Activated gamma-delta T cell treated with Interleukin-2 at 50 U/mL for 16 hours (primary cell): Measurements from ENCODE around the gene TRIP13.
A peak's percentile ranks its signal among the peaks of the same experiment; 100 is the strongest.
"Not testable (repeated sequence)": the region's sequence is repeated elsewhere in the genome, so short reads cannot be mapped to it uniquely, and the experiment has no call there.

Experiments
- DNase-seq: peaks from one replicate; pipeline ENCODE4 v3.0.0-alpha.2; 2020

The TRIP13 gene

GRCh38 chr5:921456-922435, 29.1 kb downstream of the TRIP13 start:
- DNase-seq: no peak

DNA sequence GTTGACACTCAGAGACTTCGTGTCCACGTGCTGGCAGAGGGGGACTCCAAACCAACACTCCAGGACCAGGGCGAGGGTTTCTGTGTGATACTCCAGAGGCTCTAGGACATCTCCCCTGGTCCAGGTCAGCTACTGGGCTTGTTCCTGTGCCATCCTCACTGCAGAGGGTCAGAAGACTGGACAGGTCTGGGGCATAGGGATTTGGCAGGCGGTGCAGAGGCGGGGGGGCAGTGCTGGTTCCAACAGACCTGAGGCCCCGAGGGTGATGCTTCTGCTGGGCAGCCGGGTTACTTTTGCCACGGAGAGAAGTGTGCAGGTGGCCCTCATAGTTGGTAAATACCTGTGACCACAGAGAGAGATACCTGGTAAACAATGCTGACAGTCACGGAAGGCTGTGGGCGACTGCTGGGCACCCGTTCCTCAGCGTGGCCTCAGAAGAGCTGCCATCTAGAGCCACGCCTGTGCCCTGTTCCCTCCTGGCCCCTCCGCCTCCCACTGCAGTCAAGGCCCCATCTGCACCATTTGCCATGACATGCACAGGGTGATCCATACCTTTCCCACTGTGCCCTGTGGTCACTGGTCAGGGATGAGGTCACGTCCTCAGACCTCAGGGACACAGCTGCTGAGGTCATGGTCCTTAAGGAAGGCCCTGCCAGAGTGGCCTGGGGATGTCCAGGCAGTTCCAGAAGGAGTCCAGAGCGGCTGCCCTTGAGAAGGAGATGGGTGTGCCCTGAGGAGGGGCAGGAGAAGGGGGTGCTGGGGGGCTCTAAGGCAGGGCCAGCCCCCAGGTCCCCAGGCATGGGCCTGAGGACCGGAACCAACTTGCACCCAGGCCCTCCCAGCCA, 30.0 kb downstream of the TRIP13 start:
- DNase-seq: no peak

DNA sequence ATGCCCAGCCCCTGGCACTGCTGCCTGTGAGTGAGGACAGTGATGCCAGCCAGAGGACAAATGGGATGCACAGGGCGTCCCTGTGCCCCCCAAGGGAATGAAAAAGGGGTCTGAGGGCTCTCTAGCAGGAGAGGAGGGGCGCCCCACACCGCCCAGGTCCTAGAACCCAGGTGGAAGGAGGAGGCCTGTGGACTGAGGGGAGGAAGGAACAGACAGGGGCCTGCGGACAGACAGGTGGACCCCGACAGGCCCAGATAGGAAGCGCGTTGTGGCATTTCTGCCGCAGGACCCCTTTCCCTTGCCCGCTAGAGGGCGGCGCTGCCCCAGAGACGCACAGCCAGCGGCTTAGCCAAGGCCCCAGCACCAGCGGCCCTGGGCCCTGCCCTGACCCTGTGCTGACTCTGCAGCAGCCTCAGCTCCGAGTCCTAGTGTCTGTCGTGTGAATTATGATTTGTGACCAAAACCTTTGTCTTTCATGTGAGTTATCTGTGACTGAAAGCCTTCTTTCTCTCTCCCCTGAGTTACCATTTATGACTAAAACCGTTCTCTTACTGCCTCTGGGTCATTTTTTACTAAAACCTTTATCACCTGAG, 30.7 kb downstream of the TRIP13 start:
- peak; percentile 71 for DNase-seq

GRCh38 chr5:926417-927171, 33.9 kb downstream of the TRIP13 start:
- DNase-seq: no peak

- DNase-seq: no peak
Observed at GRCh38 chr5:927172-928015, 34.7 kb downstream of the TRIP13 start.

GRCh38 chr5:929182-929581, 36.5 kb downstream of the TRIP13 start:
- DNase-seq: not testable (repeated sequence)

GRCh38 chr5:929596-929995, 36.9 kb downstream of the TRIP13 start:
- no peak for DNase-seq

- no peak for DNase-seq
Observed at GRCh38 chr5:930866-931265, 38.2 kb downstream of the TRIP13 start.

- no peak for DNase-seq
Observed at GRCh38 chr5:931570-932145, 39.0 kb downstream of the TRIP13 start.

- no peak for DNase-seq
Observed at GRCh38 chr5:932151-932627, 39.5 kb downstream of the TRIP13 start.

GRCh38 chr5:932628-933250, 40.1 kb downstream of the TRIP13 start:
- DNase-seq: no peak

DNA sequence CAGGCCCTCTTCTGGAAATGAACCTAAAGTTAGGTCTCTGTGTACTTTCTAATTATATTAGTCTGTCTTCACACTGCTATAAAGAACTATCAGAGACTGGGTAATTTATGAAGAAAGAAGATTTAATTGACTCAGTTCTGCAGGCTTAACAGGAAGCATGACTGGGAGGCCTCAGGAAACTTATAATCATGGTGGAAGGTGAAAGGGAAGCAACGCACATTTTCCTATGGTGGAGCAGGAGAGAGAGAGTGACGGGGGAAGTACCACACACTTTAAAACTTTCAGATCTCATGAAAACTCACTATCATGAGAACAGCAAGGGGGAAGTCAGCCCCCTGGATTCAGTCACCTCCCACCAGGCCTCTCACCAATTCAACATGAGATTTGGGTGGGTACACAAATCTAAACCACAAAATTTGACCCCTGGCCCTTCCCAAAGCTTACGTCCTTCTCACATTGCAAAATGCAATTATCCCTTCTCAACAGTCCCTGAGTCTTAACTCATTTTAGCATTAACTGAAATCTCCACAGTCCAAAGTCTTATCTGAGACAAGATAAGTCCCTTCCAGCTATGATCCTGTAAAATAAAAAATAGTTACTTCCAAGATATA, 40.7 kb downstream of the TRIP13 start:
- DNase-seq: no peak

DNA sequence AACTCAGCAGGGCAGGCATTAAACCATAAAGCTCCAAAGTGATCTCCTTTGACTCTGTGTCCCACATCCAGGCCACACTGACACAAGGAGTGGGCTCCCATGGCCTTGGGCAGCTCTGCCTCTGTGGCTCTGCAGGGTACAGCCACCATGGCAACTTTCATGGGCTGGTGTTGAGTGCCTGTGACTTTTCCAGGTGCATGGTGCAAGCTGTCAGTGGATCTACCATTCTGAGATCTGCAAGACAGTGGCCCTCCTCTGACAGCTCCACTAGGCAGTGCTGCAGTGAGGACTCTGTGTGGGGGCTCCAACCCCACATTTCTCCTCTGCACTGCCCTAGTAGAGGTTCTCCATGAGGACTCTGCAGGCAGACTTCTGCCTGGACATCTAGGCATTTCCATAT, 41.3 kb downstream of the TRIP13 start:
- DNase-seq: not testable (repeated sequence)

- not testable (repeated sequence) for DNase-seq
Observed at GRCh38 chr5:934381-934967, 41.8 kb downstream of the TRIP13 start.

GRCh38 chr5:935510-936084, 42.9 kb downstream of the TRIP13 start:
- no peak for DNase-seq

GRCh38 chr5:936149-937144, 43.8 kb downstream of the TRIP13 start:
- no peak for DNase-seq

DNA sequence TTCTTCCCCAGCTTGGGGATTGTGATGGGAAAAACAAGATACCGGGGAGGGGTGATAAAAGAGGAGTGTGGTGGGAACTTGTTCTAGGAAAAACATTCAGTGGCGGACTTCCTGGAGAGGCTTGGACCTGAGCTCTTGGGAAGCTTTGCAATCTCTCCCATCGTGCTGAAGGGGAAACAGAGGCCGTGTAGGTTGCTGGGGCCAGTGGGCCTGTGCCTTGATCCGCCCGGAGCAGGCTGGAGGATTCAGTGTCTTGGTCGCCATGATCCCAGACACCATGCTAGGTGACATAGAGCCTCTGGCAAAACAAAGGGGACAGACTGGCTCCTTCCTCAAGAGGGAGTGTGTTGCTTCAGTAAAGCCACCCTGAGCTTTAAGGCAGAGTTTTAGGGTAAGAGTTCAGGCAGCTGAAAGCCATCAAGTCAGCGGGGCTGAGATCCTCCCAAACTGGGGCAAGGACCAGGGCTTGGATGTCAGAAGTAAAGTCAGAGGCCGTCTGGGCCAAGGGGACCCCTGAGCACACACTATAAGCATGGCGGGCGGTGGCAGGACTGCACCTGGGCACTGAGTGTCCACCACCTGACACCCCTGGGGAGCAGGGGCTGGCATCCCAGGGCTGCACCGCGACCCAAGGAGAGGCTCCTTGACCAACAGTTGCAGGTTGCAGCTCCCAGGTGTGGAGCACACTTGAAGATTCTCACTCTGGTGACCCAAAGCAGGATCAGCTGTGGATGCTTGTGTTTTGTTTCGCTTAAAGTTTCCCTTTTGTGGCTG, 44.7 kb downstream of the TRIP13 start:
- no peak for DNase-seq
